H1 (cell line): ENCODE data around the gene HTD2. TPM values are rescaled to one million over a fixed set of nuclear protein-coding genes. Genes with fewer than 3 reads are reported as not detected.

Source experiments
- ATF3 ChIP-seq: IDR thresholded peaks from 2 replicates; pipeline ENCODE4 v1.6.1; 2011; ENCODE audit warnings: low read depth, mild to moderate bottlenecking, low read length; ENCODE audit not compliant: insufficient read depth
- BRCA1 ChIP-seq: IDR thresholded peaks from 2 replicates; pipeline ENCODE4 v1.6.1; 2012; ENCODE audit warnings: low read depth, low read length, improper control_type of control experiment
- CBX8 ChIP-seq: fragments of 300-800, 300-1000 bp; sonication (generic); IDR thresholded peaks from 2 replicates; pipeline ENCODE4 v1.7.1; 2016; ENCODE audit warnings: low read depth, low read length, borderline replicate concordance
- CTBP2 ChIP-seq: IDR thresholded peaks from 2 replicates; pipeline ENCODE4 v1.7.0; 2011; ENCODE audit warnings: borderline replicate concordance, mild to moderate bottlenecking, moderate library complexity, mixed read lengths, low read length; ENCODE audit not compliant: insufficient read depth, insufficient read length
- CTCF ChIP-seq, 3 experiments: IDR thresholded peaks; 1 replicate in 2 of 3; 2 replicates in 1 of 3; pipeline versions ENCODE4 v1.5.1 to v1.6.1; 2011; ENCODE audit warnings: low read length in 3 of 3, mild to moderate bottlenecking in 3 of 3, inconsistent platforms in 2 of 3, low read depth in 1 of 3, moderate library complexity in 1 of 3; ENCODE audit not compliant: insufficient read depth in 1 of 3; ENCODE audit errors: control extremely low read depth in 1 of 3
- E2F6 ChIP-seq: IDR thresholded peaks from 2 replicates; pipeline ENCODE4 v1.6.1; 2012; ENCODE audit warnings: inconsistent platforms
- GTF2F1 ChIP-seq: IDR thresholded peaks from 2 replicates; pipeline ENCODE4 v1.6.1; 2012; ENCODE audit warnings: low read depth, low read length, improper control_type of control experiment, borderline replicate concordance
- HDAC2 ChIP-seq, 2 experiments: fragments of 300-600 bp in 1 of 2; sonication (generic) in 1 of 2; IDR thresholded peaks; 2 replicates each; pipeline ENCODE4 v1.6.1; 2011 to 2012; ENCODE audit warnings: low read depth in 2 of 2, low read length in 2 of 2, mild to moderate bottlenecking in 2 of 2, moderate library complexity in 2 of 2, borderline replicate concordance in 1 of 2, inconsistent platforms in 1 of 2
- POU5F1 ChIP-seq: IDR thresholded peaks from 2 replicates; pipeline ENCODE4 v1.6.1; 2011; ENCODE audit warnings: low read depth, mild to moderate bottlenecking, low read length, moderate library complexity
- RBBP5 ChIP-seq: IDR thresholded peaks from 2 replicates; pipeline ENCODE4 v1.7.1; 2012; ENCODE audit warnings: low read depth, mild to moderate bottlenecking, inconsistent platforms, low read length, moderate library complexity, borderline replicate concordance
- SIRT6 ChIP-seq: IDR thresholded peaks from one replicate; pipeline ENCODE4 v1.7.1; 2012; ENCODE audit warnings: low read length, inconsistent platforms
- SP2 ChIP-seq: IDR thresholded peaks from 2 replicates; pipeline ENCODE4 v1.6.1; 2012; ENCODE audit warnings: mild to moderate bottlenecking, low read length, inconsistent platforms
- SRF ChIP-seq: IDR thresholded peaks from 2 replicates; pipeline ENCODE4 v1.6.1; 2011; ENCODE audit warnings: mild to moderate bottlenecking, low read depth, low read length, moderate library complexity
- TBP ChIP-seq: IDR thresholded peaks from 2 replicates; pipeline ENCODE4 v1.6.1; 2011; ENCODE audit warnings: low read depth, low read length, improper control_type of control experiment
- TCF12 ChIP-seq: IDR thresholded peaks from 2 replicates; pipeline ENCODE4 v1.6.1; 2011; ENCODE audit warnings: low read depth, mild to moderate bottlenecking, low read length
- TEAD4 ChIP-seq: IDR thresholded peaks from 2 replicates; pipeline ENCODE4 v1.6.1; 2012; ENCODE audit warnings: low read depth, low read length, inconsistent platforms, mixed read lengths
- USF2 ChIP-seq: IDR thresholded peaks from 2 replicates; pipeline ENCODE4 v1.6.1; 2011; ENCODE audit warnings: low read length, improper control_type of control experiment
- YY1 ChIP-seq: IDR thresholded peaks from 2 replicates; pipeline ENCODE4 v1.6.1; 2011; ENCODE audit warnings: low read depth, mild to moderate bottlenecking, low read length
- polyA plus RNA-seq, 7 experiments: library from polyadenylated mRNA; depleted of rRNA in 3 of 7; stranded (reverse) in 5 of 7; unstranded in 2 of 7; fragments of >200 nt in 5 of 7; fragments of 200-250 nt in 2 of 7; gene quantifications; 1 replicate in 5 of 7; 2 replicates in 1 of 7; 4 replicates in 1 of 7; pipeline versions ENCODE4 v1.2.1 to v1.2.3, GENCODE V29; 2011 to 2013; ENCODE audit warnings: missing spikeins in 2 of 7, mixed read lengths in 2 of 7
- total RNA-seq: library from RNA; stranded (reverse); fragmentation: NEBNext Ultra II Directional; extraction: Animal tissue kit (Norgen Biotek cat#: 25700); gene quantifications from 2 replicates; pipeline ENCODE4 v1.2.1, GENCODE V29; 2021

The HTD2 gene
- total and polyA plus RNA-seq, 2 of the 8 experiments (the other 6 are each of a cell fraction or from before 2014, with no cell fraction given): 8.8 to 10.8 TPM

GRCh38 chr3:58305882-58306711, at the start of gene HTD2, which contains the start of gene RPP14 (continued):
- TF ChIP-seq E2F6: peak; percentile 36
- no peak for TF ChIP-seq SIRT6
- peak; percentile 59; the same call in 1 of the 2 replicates for TF ChIP-seq TBP
- 0 out of 2 replicates have a peak, but pooled peaks have one; percentile 17 for TF ChIP-seq SRF
- TF ChIP-seq CBX8: no peak
- peak; percentile 86 to 98 (median 92) for TF ChIP-seq CTCF (IDR thresholded peaks at IDR 0.05; ENCODE audit: control extremely low read depth in 1 of 3, insufficient read depth in 1 of 3, low read depth in 1 of 3, low read length in 3 of 3)
- no peak for TF ChIP-seq HDAC2 (IDR thresholded peaks at IDR 0.05; ENCODE audit: borderline replicate concordance in 1 of 2, low read depth in 2 of 2, low read length in 2 of 2)
- no peak for TF ChIP-seq TEAD4
- TF ChIP-seq CTBP2: no peak
- TF ChIP-seq POU5F1: no peak
- TF ChIP-seq USF2: 0 out of 2 replicates have a peak, but pooled peaks have one; percentile 16
- TF ChIP-seq YY1: no peak
- peak; percentile 52; the same call in 1 of the 2 replicates for TF ChIP-seq RBBP5
- TF ChIP-seq BRCA1: no peak
- TF ChIP-seq ATF3: peak; percentile 70
- no peak for TF ChIP-seq TCF12
- TF ChIP-seq SP2: no peak
- TF ChIP-seq GTF2F1: no peak; the same call in 1 of the 2 replicates
